ENCODE results near the gene CYBA. TPM values are rescaled to one million over a fixed set of nuclear protein-coding genes. Genes with fewer than 3 reads are reported as not detected.

Gene CYBA
- polyA plus RNA-seq, 2 of the 4 experiments (the other 2 are of a cell fraction): 75.7 to 185 TPM

DNA sequence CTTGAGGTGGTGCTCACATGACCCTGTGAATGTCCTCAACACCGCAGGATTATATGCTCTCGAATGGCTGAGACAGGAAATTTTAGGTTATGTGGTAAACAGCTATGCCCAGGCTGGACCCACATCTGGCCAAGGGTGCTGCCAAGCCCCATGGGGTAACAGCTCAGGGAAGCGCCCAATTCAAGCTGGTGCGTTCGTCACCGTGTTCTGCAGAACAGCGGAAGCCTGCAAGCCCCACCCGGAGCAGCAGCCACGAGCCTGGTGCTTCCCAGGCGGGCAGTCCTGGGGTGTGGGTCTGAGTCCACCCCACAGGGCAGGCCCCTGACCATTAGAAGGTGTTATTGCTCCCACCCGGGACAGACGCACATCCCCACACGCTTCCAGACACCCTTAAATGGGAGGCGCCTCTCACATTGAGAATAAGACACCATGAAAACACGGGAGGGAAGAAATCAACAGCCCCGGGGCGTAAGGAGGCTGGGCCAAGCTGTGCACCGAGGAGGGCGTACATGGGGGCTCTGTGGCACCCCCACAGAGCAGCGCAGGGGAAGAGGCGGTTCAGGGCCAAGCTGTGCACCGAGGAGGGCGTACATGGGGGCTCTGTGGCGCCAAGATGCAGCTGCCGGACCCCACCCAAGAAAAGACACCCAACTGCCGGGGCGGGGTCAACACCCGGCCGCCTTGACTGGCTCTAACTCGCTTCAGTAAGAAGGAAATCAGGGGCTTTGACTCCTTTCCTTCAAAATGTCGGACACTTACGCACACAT, 2.9 kb upstream of the CYBA start:
- no peak for FAIRE-seq
- POLR2A ChIA-PET: no interaction called here
- 82% methylated on average over 26 of the region's 32 CpGs for WGBS (ENCODE audit: missing lambda C conversion rate)
- CTCF ChIA-PET: interaction anchor here (1.0 to 1.1 kb wide), 2 partner anchors 20 to 69 kb away, joined by 3 read pairs; no protein-coding TSS in a partner anchor
- Histone ChIP-seq H3K9me3 (no peaks in the 10 kb centered on the region), H3K27ac (no peak overlapping the region), H3K4me3 (no peak overlapping the region), H3K4me2 (no peak overlapping the region), H3K4me1 (peaks cover 21% of the 10 kb centered on the region)
- ATAC-seq: no peak
- DNase-seq (ENCODE audit: low read depth in 1 of 2, low spot score in 1 of 2): no peak
- TF ChIP-seq, protein P1, sequence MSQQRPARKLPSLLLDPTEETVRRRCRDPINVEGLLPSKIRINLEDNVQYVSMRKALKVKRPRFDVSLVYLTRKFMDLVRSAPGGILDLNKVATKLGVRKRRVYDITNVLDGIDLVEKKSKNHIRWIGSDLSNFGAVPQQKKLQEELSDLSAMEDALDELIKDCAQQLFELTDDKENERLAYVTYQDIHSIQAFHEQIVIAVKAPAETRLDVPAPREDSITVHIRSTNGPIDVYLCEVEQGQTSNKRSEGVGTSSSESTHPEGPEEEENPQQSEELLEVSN (IDR thresholded peaks at IDR 0.05; ENCODE audit: borderline replicate concordance, low read depth): no peak
- TF ChIP-seq RFX5 (IDR thresholded peaks at IDR 0.05) (no peak), BHLHE40 (IDR thresholded peaks at IDR 0.05; ENCODE audit: low read depth, low read length) (no peak), NFE2L2 (conservative IDR thresholded peaks at IDR 0.05; ENCODE audit: low read length) (no peak), HOXB13 (CRISPR knock-in tag; IDR thresholded peaks at IDR 0.05; ENCODE audit: low read depth) (no peak), HDAC2 (IDR thresholded peaks at IDR 0.05) (no peak), MAZ (IDR thresholded peaks at IDR 0.05; ENCODE audit: borderline replicate concordance, low read depth, low read length) (no peak), JUNB (IDR thresholded peaks at IDR 0.05) (no peak), HEYL (CRISPR knock-in tag; IDR thresholded peaks at IDR 0.05) (no peak), EHMT2 (IDR thresholded peaks at IDR 0.05; ENCODE audit: low read depth) (no peak), RARB (CRISPR knock-in tag; IDR thresholded peaks at IDR 0.05) (no peak), SMC3 (IDR thresholded peaks at IDR 0.05) (no peak), JUN (IDR thresholded peaks at IDR 0.05) (no peak), FOXS1 (CRISPR knock-in tag; IDR thresholded peaks at IDR 0.05) (no peak), CHD2 (IDR thresholded peaks at IDR 0.05; ENCODE audit: low read length, partially characterized antibody) (no peak), NR3C1 (IDR thresholded peaks at IDR 0.05) (no peak), EHF (CRISPR knock-in tag; IDR thresholded peaks at IDR 0.05) (no peak)
- TF ChIP-seq, protein P2, sequence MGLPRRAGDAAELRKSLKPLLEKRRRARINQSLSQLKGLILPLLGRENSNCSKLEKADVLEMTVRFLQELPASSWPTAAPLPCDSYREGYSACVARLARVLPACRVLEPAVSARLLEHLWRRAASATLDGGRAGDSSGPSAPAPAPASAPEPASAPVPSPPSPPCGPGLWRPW (IDR thresholded peaks at IDR 0.05): no peak
- TF ChIP-seq, protein P3, sequence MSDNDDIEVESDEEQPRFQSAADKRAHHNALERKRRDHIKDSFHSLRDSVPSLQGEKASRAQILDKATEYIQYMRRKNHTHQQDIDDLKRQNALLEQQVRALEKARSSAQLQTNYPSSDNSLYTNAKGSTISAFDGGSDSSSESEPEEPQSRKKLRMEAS (IDR thresholded peaks at IDR 0.05): no peak

DNA sequence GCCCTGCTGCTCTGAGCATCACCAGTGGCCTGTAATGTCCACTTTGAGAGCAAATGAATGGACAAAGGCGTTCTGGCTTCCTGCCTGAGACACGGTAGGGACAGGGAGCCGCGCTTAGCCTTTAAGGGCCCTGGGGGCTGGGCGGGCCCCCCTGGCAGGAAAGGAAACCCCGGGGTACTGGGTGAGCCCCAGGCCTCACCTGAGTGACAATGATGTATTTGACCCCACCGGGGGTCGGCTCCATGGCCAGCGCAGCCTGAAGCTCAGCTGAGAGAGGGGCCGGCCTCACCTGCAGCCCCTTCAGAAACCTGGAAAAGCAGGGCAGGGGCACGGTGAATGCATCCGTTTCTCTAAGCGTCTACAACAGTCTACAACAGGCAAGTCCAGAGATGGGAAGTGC, 2.2 kb upstream of the CYBA start:
- 86% methylated on average over 12 of the region's 13 CpGs for WGBS (ENCODE audit: missing lambda C conversion rate)
- H3K4me1 ChIP-seq: peaks cover 21% of the 10 kb centered on the region
- ChIA-PET POLR2A (no interaction called here), CTCF (interaction anchor here (1.0 to 1.1 kb wide), 3 partner anchors 18 to 68 kb away, joined by 3 read pairs; no protein-coding TSS in a partner anchor)
- FAIRE-seq (no peak), DNase-seq (ENCODE audit: low read depth in 1 of 2, low spot score in 1 of 2) (no peak), ATAC-seq (no peak)
- H3K27ac ChIP-seq: no peak overlapping the region
- no peak overlapping the region for H3K4me2 ChIP-seq
- TF ChIP-seq PHF8 (IDR thresholded peaks at IDR 0.05; ENCODE audit: borderline replicate concordance, low read depth) (no peak), MYC (IDR thresholded peaks at IDR 0.05; ENCODE audit: borderline replicate concordance, low read length) (no peak), ZFP36 (IDR thresholded peaks at IDR 0.05; ENCODE audit: borderline replicate concordance, partially characterized antibody) (no peak)
- TF ChIP-seq, protein P4, sequence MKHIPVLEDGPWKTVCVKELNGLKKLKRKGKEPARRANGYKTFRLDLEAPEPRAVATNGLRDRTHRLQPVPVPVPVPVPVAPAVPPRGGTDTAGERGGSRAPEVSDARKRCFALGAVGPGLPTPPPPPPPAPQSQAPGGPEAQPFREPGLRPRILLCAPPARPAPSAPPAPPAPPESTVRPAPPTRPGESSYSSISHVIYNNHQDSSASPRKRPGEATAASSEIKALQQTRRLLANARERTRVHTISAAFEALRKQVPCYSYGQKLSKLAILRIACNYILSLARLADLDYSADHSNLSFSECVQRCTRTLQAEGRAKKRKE (CRISPR knock-in tag; IDR thresholded peaks at IDR 0.05; ENCODE audit: low read depth): no peak
- TF ChIP-seq, protein P1 (IDR thresholded peaks at IDR 0.05; ENCODE audit: borderline replicate concordance, low read depth): no peak
- H3K9me3 ChIP-seq: no peaks in the 10 kb centered on the region
- H3K4me3 ChIP-seq: no peak overlapping the region
